ENCODE measurements around the gene MTX1. TPM values are rescaled to one million over a fixed set of nuclear protein-coding genes. Genes with fewer than 3 reads are reported as not detected.
A peak's percentile ranks its signal among the peaks of the same experiment; 100 is the strongest.

The MTX1 gene
- total RNA-seq, 1 donor from 2014 or later, result 28.4 TPM

GRCh38 chr1:155170101-155170785, 38.3 kb upstream of the MTX1 start:
- Histone ChIP-seq H3K9me3 (no peaks in the 10 kb centered on the region), H3K4me3 (no peak overlapping the region), H3K27me3 (no peaks in the 10 kb centered on the region), H3K27ac (no peak overlapping the region), H3K36me3 (peaks cover 30% of the 10 kb centered on the region), H3K4me1 (peaks cover 24% of the 10 kb centered on the region)
- no peak for TF ChIP-seq CTCF (IDR thresholded peaks at IDR 0.05)
- no peak for DNase-seq
- no peak for ATAC-seq
- intact Hi-C loops (cut with DNase I), result no loop called here

DNA sequence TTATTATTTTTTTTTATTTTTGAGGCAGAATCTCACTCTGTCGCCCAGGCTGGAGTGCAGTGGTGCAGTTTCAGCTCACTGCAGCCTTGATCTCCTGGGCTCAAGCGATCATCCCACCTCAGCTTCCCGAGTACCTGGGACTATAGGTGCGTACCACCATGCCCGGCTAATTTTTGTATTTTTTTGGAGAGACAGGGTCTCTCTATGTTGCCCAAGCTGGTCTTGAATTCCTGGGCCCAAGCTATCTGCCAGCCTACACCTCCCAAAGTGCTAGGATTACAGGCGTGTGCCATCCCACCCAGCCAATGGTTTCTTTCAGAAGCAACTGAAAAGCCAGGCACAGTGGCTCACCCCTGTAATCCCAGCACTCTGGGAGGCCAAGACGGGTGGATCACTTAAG, 37.7 kb upstream of the MTX1 start:
- ATAC-seq (no peak), DNase-seq (no peak)
- H3K27ac ChIP-seq, result no peak overlapping the region
- H3K4me1 ChIP-seq, result peaks cover 24% of the 10 kb centered on the region
- peaks cover 30% of the 10 kb centered on the region for H3K36me3 ChIP-seq
- intact Hi-C loops (cut with DNase I), result no loop called here
- H3K27me3 ChIP-seq, result no peaks in the 10 kb centered on the region
- no peak for TF ChIP-seq CTCF (IDR thresholded peaks at IDR 0.05)
- H3K9me3 ChIP-seq, result no peaks in the 10 kb centered on the region
- H3K4me3 ChIP-seq, result no peak overlapping the region

- no peaks in the 10 kb centered on the region for H3K9me3 ChIP-seq
- ATAC-seq (peak; percentile 5), DNase-seq (no peak)
- peaks cover 26% of the 10 kb centered on the region for H3K4me1 ChIP-seq
- H3K4me3 ChIP-seq, result peak overlapping the region; percentile 67
- no peaks in the 10 kb centered on the region for H3K27me3 ChIP-seq
- H3K36me3 ChIP-seq, result peaks cover 30% of the 10 kb centered on the region
- intact Hi-C loops (cut with DNase I), result no loop called here
- TF ChIP-seq CTCF (IDR thresholded peaks at IDR 0.05), result no peak
- H3K27ac ChIP-seq, result peak overlapping the region; percentile 88
Measured at GRCh38 chr1:155171836-155172731, 36.4 kb upstream of the MTX1 start.

DNA sequence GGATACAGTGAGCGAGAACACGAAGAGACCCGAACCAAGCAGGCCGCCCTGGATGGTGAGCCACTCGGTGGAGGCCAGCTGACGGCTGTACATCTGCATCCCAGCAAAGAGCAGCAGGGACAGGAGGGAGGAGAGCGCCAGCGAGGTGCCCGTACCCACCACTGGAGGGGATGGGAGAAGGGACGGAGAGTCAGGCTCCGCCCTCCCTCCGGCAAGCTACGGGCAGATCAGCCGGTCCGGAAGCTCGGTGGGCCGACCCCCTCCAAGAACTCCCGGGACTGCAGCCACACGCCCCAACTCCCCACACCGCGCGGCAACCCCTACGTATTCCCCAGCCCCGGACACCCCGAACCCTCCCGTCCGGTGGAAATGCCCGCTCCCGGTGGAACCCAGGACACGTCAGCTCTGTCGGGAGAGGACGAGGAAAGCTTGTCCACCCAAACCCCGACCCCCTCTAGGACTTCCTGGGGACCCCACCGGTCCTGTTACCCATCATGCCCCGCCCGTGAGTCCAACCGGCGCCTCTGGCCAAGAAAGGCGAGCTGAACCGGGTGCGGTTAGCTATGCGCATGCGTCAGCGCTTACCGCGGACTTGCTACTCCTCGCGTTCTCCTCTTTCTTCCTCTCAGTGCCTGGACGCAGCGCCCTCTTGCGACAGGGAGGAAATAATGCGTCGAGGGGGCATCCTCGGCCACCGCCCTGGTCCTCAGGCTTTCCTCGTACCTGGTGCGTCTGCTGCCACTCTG, 35.6 kb upstream of the MTX1 start, which contains the start of gene KRTCAP2:
TSS of gene KRTCAP2 (minus strand) at position 573 of the 746 bp plus-strand sequence. CDS start at position 493, 80 bp downstream.
- TF ChIP-seq CTCF (IDR thresholded peaks at IDR 0.05), result peak; percentile 93
- H3K4me1 ChIP-seq, result peaks cover 19% of the 10 kb centered on the region
- intact Hi-C loops (cut with DNase I), result no loop called here
- peak; percentile 98 for DNase-seq
- no peaks in the 10 kb centered on the region for H3K9me3 ChIP-seq
- peak within 1 kb of the TSS; percentile 88 for H3K27ac ChIP-seq
- H3K27me3 ChIP-seq, result no peaks in the 10 kb centered on the region
- H3K36me3 ChIP-seq, result peaks cover 30% of the 10 kb centered on the region
- H3K4me3 ChIP-seq, result peak within 1 kb of the TSS; percentile 67
- ATAC-seq, result peak; percentile 87

- no peaks in the 10 kb centered on the region for H3K9me3 ChIP-seq
- ATAC-seq (no peak), DNase-seq (peak; percentile 71)
- H3K27me3 ChIP-seq, result no peaks in the 10 kb centered on the region
- H3K27ac ChIP-seq, result peak within 1 kb of the TSS; percentile 88
- peak within 1 kb of the TSS; percentile 67 for H3K4me3 ChIP-seq
- intact Hi-C loops (cut with DNase I), result no loop called here
- TF ChIP-seq CTCF (IDR thresholded peaks at IDR 0.05), result no peak
- peaks cover 19% of the 10 kb centered on the region for H3K4me1 ChIP-seq
- peaks cover 28% of the 10 kb centered on the region for H3K36me3 ChIP-seq
Measured at GRCh38 chr1:155173478-155174323, 34.8 kb upstream of the MTX1 start, which contains the start of gene TRIM46. TSS of gene TRIM46 (plus strand) at chr1:155173849. CDS start at chr1:155173967, 118 bp downstream.

Measured in upper lobe of right lung (tissue), 1 donor.